IMR-90 (cell line): ENCODE data around the gene DNAJC19.

Experiments used
- BHLHE40 ChIP-seq: fragments of 150-350 bp; IDR thresholded peaks from 2 replicates; pipeline ENCODE4 v1.6.1; 2016; ENCODE audit warnings: mild to moderate bottlenecking, low read depth, low read length
- CTCF ChIP-seq: conservative IDR thresholded peaks from 2 replicates; pipeline ENCODE4 v1.5.1; 2012; ENCODE audit warnings: mild to moderate bottlenecking, low read depth, low read length, improper control_type of control experiment
- POLR2A ChIP-seq: IDR thresholded peaks from 2 replicates; pipeline ENCODE4 v1.6.1; 2012; ENCODE audit warnings: mild to moderate bottlenecking, low read depth, low read length
- RCOR1 ChIP-seq: IDR thresholded peaks from 2 replicates; pipeline ENCODE4 v1.6.1; 2012; ENCODE audit warnings: mild to moderate bottlenecking, low read length, improper control_type of control experiment; ENCODE audit not compliant: insufficient replicate concordance
- SMC3 ChIP-seq: fragments of 150-350 bp; IDR thresholded peaks from 2 replicates; pipeline ENCODE4 v1.6.1; 2016; ENCODE audit warnings: low read depth, mild to moderate bottlenecking, antibody characterized with exemption, low read length, moderate library complexity
- USF2 ChIP-seq: fragments of 150-350 bp; IDR thresholded peaks from 2 replicates; pipeline ENCODE4 v1.6.1; 2017; ENCODE audit warnings: mild to moderate bottlenecking, antibody characterized with exemption, low read length, low read depth

DNA sequence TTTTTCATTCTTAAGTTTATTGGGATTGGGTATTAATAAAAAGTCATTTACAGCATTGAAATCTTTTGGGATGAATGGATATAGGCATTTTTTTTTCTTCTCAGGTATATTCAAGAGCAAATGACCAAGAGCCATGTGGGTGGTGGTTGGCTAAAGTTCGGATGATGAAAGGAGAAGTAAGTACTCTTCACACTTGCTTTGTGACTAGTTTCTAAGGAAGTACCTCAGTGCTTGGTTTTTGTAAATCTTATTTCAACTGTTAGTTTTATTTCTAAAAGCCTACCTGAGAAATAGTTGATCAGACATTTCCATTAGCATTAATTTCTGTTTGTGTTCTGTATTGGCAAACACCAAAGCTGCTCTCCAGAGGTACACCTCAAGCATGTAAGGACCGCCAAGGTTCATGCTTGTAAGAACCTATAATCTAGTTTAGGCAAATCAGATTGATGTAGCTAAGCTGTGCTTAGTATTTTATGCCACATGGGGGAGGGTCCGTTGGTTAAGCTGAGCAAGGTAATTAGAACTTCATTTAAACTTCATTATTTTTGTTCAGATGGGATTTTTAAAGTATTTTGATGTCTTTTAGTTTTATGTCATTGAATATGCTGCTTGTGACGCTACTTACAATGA is 41.7 kb downstream of the DNAJC19 start:
- TF ChIP-seq USF2 (no peak), CTCF (no peak), POLR2A (no peak), RCOR1 (no peak), SMC3 (no peak), BHLHE40 (no peak)
